HG02798 (cell line): ENCODE measurements around the gene CNOT11.

Experiments
- ATAC-seq: cut with Tn5 transposase; IDR thresholded peaks from one replicate; pipeline ENCODE4 v1.9.1; 2021; ENCODE audit warnings: mild to moderate bottlenecking; ENCODE audit not compliant: unreplicated experiment, poor library complexity

CNOT11 gene

DNA sequence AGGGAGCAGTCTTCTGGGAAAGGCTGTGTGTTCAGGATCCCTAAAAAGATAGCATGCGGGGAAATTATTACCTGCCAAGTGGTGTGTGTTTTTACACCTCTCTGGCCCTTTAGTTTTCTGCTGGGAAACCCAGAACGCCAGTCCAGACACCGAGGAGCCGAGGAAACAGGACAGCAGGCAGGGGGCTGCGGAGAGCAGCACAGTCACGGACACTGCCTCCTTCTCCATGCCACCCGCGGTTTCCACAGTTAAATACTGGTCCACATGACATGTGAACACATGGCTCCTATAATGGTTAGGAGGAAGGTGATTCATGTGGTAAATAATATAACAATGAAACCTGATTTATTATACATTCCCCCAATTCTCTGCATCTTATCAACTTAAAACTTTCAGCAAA, 20.4 kb downstream of the CNOT11 start:
- no peak for ATAC-seq

DNA sequence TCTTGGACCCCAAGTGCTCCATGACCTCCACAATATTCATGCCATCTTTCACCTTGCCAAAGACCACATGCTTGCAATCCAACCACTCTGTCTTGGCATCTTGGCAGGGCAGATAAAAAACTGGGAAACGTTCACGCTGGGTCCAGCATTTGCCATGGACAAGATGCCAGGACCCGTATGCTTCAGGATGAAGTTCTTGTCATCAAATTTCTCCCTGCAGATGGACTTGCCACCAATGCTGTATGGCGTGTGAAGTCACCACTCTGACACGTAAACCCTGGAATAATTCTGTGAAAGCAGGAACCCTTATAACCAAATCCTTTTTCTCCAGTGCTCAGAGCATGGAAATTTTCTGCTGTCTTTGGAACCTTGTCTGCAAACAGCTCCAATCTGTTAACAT, 21.5 kb downstream of the CNOT11 start:
- no peak for ATAC-seq

DNA sequence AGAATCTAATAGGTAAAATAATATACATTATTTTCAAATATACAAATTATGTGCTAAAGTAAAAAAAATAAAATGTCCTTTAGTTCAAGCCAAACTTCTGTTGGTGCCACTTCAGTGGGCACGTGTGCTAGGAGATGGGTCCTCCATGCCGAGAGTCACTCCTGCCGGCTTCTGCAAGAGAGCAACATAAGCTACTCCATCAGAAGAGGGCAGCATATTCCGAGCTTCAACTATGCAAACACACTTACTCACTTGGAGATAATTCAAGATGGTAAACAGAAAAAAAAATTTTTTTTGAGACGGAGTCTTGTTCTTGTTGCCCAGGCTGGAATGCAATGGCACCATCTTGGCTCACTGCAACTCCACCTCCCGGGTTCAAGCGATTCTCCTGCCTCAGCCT, 24.4 kb downstream of the CNOT11 start:
- ATAC-seq: no peak

DNA sequence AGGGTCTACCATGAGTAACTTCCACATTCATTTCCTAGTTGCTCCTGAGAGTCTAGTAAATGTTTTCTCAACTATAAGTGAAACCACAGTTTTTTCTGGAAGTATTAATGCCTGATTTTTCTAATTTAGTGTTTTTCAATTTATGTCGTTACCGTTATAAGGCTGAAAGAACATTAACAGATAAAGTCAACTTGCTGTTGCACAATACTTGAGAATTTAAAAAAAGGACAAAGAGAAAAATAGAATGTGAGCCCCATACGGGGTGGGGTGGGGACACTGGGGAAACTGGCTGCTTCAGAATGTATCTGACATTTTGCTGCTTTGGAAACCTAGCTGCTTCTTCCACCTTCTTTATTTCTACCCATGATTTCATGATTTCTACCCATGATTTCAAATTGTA, 26.2 kb downstream of the CNOT11 start:
- no peak for ATAC-seq

DNA sequence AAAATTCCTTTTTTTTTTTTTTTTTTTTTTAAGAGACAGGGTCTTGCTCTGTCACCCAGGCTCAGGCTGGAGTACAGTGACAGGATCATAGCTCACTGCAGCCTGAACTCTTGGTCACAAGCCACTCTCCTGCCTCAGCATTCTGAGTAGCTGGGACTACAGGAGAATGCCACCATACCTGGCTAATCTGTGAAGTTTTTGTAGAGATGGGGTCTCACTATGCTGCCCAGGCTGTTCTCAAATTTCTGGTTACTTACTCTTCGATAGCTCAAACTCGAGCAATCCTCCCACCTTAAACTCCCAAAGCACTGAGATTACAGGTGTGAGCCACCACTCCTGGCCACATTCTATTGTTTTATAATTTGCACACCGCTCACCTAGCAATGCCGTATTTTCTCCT, 28.8 kb downstream of the CNOT11 start:
- ATAC-seq: no peak

DNA sequence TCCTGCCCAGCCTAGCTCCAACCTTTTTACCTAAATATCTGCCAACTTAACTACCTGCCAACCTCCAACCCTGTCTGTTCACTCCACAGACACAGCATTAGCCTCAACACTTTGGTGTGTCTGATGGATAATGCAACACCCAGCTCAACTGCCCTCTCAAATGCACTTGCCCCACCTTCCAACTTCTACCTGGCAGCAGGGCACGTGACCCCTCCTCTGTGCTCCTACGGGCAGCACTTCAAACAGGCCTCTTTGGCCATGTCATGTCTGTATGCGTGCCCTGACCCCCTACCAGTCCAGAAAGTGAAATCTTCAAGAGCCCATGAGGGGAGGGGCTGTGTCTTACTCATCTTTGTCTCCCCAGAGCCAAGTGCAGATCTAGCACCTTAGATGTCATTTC, 30.3 kb downstream of the CNOT11 start:
- ATAC-seq: no peak

DNA sequence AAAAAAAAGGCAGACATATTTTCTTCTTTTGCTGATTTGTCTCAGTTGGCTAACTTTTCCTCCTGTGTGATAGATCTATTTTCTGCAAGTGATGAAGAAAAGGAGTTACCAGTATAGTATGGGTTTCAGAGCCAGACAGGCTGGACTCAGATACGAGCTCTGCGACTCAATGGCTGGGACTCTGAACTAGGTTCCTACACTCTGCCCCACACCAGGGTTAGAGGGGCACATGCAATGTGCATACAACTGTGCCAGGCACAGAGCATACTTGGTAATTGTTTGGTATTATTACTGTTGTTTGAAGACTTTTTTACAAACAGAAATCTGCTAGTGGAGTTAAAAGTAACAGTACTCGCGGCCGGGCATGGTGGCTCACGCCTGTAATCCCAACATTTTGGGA, 34.0 kb downstream of the CNOT11 start:
- ATAC-seq: no peak

DNA sequence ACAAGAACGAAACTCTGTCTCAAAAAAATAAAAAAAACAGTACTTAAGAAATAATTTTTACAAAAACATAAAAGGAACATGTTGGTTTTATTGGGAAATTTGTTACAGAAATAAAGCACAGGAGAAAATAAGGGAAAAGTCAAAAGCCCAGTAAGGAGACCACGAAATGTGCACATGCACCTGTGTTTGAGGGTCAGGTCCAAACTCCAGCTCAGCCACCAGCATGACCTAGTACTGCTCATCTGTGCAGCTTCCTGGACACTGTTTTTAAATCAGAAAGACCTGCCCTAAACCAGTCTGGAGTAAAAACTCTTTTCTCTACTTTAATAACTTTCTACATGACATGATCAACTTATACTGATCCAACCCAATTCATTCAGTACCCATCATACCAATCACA, 34.6 kb downstream of the CNOT11 start:
- ATAC-seq: no peak

DNA sequence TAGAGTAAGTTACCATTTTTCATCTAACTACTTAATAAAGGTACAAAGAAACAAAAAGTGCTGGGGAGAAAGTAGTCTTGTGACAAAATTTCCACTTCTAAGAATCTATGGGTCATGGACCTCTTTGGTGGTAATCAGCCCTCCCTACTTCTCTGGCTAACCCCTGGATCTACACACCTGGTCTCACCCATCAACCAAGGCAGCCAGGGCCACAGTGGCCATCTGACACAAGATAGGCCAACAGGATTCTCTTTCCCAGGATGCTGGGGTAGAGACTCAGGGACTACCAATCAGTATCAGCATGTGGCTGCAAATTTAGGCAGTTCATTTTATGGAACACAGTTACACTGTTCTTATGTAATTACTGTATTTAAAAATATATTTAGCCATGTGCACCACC, 38.0 kb downstream of the CNOT11 start:
- ATAC-seq: no peak

DNA sequence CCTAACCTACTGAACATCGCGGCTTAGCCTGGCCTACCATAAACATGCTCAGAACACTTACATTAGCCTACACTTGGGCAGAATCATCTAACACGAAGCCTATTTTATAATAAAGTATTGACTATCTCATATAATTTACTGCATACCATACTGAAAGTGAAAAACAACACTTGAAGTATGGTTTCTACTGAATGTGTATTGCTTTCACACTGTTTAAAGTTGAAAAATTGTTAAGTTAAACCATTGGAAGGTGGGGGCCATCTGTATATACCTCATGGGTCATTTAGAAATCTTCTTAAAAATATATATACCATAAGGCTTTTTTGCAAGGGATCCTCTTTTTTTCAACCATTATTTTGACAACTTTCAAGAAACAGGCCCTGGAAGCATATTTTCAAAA, 39.3 kb downstream of the CNOT11 start:
- ATAC-seq: peak; percentile 41

DNA sequence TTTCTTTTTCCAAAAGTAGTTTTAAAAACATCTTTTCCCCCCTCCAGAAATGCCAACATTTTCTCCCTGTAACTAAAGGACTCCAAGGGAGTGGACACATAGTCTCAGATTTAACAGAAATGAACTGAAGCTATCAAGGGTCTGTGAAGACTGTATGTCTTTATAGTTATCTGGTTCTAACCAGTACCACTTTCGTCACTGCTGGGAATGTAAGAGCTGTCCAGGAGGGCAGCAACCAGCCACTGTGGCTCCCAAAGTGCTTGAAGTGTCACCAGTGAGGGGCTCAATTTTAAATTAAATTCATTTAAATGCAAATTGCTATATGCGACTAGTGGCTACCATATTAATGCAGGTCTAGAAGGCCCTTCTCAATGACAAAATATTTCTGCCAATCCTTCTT, 40.9 kb downstream of the CNOT11 start:
- no peak for ATAC-seq

DNA sequence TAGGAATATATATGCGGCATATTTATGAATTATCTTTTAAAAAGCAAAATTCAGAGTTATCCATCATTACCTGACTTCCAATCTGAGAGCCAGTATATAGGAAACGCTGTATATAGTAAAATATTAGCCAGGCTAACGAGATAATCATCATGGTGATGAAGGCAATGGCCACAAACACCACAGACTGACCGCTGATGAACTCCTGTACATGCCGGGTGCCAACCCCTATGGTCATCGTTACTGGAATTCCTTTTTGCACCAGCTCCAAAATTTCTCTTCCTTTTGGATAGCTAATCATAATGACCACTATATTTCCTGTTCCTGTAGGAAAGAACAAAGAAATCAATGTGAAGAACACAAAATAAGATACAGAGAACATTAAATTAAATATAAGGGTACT, 42.2 kb downstream of the CNOT11 start:
- no peak for ATAC-seq

DNA sequence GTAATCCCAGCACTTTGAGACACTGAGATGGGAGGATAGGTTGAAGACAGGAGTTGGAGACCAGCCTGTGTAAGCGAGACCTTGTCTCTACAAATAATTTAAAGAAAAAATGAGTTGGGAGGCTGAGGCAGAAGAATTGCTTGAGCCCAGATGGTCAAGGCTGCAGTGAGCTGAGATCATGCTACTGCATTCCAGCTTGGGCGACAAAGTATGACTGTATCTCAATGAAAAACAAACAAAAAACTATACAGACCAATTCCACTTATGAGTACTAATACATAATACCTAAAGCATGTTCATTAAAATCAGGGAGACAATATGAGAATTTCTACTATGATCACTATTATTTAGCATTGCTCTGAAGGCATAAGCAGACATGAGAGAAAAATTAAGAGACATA, 43.2 kb downstream of the CNOT11 start:
- ATAC-seq: no peak

DNA sequence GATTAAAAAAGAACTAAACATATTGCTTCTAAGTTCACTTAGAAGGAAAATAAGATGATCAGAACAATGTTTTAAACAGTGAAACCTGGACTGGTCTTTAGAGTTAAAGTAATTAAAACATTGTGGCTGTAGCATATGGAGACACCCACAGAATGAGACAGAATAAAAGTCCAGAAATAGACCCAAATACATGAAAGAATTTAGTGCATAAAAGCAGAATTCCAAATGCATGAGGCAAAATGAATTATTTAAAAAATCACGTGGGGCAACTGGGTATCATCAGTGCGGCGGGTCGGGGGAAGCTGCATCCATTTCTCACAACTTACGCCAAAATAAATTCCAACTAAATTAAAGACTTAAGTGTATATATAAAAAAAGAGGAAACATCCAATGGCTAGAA, 43.7 kb downstream of the CNOT11 start:
- ATAC-seq: no peak

DNA sequence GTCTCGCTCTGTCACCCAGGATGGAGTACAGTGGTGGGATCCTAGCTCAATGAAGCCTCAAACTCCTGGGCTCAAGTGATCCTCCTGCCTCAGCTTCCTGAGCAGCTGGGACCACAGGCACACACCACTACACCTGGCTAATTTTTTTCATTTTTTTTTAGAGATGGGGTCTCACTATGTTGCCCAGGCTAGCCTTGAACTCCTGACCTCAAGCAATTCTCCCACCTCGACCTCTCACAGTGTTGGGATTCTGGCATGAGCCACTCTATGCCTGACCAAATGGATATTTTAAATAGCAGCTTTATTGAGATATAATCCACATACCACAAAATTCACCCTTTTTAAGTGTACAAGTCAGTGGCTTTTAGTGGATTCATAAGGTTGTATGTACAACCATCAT, 44.7 kb downstream of the CNOT11 start:
- ATAC-seq: no peak

DNA sequence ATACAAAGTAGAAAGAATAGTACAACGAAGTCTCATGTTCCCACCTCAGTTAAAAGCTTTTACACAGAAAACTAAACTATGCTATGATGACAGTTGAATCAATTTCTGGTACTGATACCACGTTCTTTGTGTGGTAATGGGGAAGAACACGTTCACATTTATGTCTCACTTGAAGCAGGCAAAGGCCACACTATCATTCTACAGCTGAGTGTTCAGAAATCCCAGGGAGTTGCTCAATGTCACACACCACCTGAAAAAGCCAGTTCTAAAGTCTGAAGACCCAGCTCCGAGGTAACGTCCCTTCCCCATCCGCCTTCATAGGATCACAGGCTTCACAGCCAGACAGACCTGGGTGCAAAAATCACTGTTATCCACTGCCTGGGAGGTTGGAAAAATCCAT, 46.9 kb downstream of the CNOT11 start:
- no peak for ATAC-seq

DNA sequence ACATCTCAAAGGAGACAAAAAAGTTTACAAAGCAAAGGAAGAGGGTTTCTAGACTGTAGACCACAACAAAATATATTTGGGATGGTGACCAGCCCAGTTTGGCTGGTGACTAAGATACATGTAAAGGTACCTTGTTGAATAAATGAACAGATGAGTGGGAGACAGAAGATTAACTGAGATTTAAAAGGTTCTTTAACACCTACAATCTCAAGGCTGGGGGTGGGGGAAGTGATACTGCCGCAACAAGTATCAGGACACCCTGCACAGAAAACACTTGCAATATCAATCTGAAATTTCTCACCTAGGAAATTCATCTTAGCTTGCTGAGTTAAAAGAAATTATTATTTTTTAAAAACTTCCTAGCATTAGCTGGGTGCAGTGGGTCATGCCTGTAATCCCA, 47.5 kb downstream of the CNOT11 start:
- ATAC-seq: no peak

DNA sequence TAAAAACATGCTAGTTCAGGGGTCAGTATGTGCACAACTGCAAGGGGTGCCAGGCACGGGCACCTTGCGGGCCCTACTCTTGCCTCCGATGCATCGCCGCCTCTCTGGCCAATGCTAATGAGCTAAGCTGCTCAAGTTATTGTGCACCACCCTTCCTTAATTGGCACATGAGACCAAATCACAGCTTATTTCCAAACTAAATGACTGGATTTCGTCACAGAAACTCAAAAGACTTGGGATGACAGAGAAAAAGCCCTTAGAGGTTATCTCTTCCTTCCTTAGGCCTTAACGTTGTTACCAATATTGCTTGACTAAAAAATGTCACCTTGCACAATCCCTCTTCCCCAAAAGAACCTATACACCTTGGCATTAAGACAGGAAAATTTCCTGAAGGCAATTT, 48.1 kb downstream of the CNOT11 start:
- no peak for ATAC-seq

DNA sequence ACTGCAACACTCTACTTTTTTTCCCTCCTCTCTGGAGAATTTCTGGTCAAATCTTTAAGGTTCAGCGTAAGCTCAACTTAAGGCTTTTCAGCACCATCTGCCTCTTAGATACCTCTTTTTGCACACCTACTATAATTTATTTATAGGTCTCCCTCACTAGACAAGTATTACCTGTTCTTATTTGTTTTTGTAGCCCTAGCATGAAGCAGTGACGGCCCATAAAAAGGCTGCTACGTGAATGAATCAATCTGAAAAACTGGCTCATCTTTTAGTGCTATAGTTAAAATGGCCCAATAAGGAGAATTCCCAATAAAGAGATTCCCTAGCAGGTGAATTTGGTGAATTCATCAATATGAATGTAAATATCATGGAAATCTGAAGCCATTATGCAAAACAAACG, 49.3 kb downstream of the CNOT11 start:
- ATAC-seq: no peak

DNA sequence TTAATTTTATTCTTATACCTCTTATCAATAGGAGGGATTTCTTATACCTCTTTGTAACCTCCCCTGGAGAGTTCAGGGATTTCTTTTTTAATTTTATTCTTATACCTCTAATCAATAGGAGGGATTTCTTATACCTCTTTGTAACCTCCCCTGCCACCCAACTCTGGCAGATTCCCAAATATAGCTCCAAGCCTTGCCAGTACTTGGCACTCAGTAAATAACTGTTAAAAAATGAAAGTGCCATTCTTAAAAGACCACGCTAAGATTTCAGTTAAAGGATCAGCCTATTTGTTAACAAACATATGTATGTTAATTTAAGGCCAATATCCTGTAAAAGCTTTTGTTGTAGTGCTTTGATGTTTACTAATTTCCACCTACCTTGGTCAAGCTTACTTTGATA, 51.0 kb downstream of the CNOT11 start:
- no peak for ATAC-seq

DNA sequence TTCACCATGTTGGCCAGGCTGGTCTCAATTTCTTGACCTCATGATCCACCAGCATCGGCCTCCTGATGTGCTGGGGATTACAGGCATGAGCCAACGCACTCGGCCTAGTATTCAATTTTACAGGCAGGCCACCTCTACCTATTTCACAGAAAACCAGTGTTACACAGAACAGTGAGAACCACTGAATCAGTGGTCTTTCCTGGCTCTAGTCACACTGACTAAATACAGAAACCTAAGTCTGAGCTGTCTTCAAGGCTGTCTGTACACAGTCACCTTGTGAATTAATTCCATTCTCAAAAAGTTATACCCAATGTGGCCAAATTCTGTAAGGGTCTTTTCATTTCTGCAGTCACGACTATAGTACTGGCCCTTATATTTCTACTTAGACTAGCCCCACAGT, 52.3 kb downstream of the CNOT11 start:
- no peak for ATAC-seq

DNA sequence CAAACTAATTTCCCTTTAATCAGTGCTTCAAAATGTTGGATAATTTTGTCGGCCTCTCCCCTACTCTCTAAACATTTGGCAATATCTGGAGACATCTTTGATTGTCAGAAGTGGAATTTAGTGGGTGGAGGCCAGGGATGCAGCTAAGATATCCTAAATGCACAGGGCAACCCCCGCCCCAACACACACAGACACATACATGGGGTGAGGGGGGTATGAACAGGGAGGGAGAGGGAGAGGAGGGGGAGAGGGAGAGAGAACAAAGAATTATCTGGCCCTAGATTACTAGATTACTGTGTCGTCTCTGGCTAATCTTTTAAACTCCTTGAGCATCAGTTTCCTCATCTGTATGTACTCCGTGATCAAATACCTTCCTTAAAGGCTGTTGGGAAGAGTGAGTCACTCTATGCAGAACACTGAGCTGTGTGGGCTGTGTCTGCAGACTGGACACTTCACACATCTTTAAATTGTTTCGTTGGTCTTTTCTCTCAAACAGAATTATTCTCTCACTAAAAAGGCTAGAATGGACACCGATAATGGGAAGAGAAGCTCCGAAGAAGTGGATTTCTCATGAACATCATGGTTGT, 52.9 kb downstream of the CNOT11 start:
- no peak for ATAC-seq

DNA sequence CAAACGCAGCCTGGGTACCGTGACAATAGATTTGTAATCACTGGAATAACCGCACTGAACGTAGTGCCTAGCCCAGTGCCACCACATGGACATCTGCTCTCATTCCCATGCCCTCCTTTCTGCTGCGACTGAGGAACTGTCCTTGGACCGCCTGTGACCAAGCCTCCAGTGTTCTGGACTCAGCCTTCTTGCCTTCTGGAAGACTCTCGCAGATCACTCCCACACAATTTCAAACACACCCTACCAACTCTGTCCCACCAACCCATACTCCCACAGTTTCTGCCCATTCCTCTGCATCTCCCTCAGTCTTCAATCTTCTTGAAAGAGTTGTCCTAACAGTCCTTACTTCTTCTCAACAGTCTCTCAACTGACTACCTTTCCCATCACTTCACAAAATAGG, 53.7 kb downstream of the CNOT11 start:
- ATAC-seq: peak; percentile 8
